Measurements from ENCODE around the gene CTNS. TPM values are rescaled to one million over a fixed set of nuclear protein-coding genes. Genes with fewer than 3 reads are reported as not detected.

CTNS gene
- total and polyA plus RNA-seq, 2 donors from 2014 or later, result 11.9 to 15.7 TPM

DNA sequence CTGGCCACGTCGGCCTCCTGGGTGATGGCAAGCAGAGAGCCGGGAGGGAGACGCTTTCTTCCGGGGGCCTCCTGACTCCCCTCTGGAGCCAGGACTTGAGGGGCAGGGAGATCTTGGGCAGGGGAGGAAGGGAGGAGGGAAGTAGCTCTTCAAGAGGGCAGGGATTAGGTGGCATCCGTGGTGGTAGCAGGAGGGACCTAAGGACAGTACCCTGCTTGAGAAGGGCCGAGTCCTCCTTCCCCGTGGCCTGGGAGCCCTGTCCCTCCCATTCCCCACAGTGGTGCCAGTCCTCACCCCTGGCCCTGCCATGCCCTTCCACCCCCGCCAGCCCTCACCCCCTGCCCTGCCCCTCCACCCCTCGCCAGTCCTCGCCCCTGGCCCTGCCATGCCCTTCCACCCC is 19.2 kb downstream of the CTNS start:
- no peaks in the 10 kb centered on the region for H3K27me3 ChIP-seq (ENCODE audit: control insufficient read depth, insufficient read depth, low read length)
- peaks cover 0 to 6% (median 1%) of the 10 kb centered on the region in 3 donors for H3K4me1 ChIP-seq (ENCODE audit: control insufficient read depth in 2 of 3, insufficient read depth in 2 of 3, low read depth in 1 of 3, low read length in 3 of 3)
- TF ChIP-seq, protein P1, sequence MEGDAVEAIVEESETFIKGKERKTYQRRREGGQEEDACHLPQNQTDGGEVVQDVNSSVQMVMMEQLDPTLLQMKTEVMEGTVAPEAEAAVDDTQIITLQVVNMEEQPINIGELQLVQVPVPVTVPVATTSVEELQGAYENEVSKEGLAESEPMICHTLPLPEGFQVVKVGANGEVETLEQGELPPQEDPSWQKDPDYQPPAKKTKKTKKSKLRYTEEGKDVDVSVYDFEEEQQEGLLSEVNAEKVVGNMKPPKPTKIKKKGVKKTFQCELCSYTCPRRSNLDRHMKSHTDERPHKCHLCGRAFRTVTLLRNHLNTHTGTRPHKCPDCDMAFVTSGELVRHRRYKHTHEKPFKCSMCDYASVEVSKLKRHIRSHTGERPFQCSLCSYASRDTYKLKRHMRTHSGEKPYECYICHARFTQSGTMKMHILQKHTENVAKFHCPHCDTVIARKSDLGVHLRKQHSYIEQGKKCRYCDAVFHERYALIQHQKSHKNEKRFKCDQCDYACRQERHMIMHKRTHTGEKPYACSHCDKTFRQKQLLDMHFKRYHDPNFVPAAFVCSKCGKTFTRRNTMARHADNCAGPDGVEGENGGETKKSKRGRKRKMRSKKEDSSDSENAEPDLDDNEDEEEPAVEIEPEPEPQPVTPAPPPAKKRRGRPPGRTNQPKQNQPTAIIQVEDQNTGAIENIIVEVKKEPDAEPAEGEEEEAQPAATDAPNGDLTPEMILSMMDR (IDR thresholded peaks at IDR 0.05; ENCODE audit: borderline replicate concordance, extremely low read depth, insufficient read depth), result no peak
- no peak for FAIRE-seq
- H3K9me3 ChIP-seq (ENCODE audit: control insufficient read depth in 2 of 3, insufficient read depth in 1 of 3, low read length in 3 of 3), result no peaks in the 10 kb centered on the region
- intact Hi-C loops (cut with DNase I), result no loop called here
- no peak overlapping the region for H3K4me3 ChIP-seq (ENCODE audit: low read length in 3 of 3)
- H3K9ac ChIP-seq (ENCODE audit: low read length in 3 of 3), result no peak overlapping the region
- no peaks in the 10 kb centered on the region for H3K36me3 ChIP-seq (ENCODE audit: control insufficient read depth in 2 of 3, insufficient read depth in 3 of 3, low read length in 3 of 3)
- DNase-seq, result no peak
- no peak overlapping the region for H3K27ac ChIP-seq (ENCODE audit: low read depth in 2 of 2, low read length in 2 of 2)

DNA sequence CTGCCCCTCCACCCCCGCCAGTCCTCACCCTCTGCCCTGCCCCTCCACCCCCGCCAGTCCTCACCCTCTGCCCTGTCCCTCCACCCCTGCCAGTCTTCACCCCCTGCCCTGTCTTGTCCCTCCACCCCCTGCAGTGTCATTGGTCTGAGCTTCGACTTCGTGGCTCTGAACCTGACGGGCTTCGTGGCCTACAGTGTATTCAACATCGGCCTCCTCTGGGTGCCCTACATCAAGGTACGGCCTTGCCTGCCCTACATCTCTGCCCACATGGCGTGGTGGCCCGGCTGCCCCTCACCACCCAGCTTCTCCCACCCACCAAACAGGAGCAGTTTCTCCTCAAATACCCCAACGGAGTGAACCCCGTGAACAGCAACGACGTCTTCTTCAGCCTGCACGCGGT is 19.8 kb downstream of the CTNS start:
- intact Hi-C loops (cut with DNase I), result no loop called here
- Histone ChIP-seq H3K9ac (ENCODE audit: low read length in 3 of 3) (no peak overlapping the region), H3K36me3 (ENCODE audit: control insufficient read depth in 2 of 3, insufficient read depth in 3 of 3, low read length in 3 of 3) (peaks cover 0 to 3% (median 0%) of the 10 kb centered on the region in 3 donors), H3K4me1 (ENCODE audit: control insufficient read depth in 2 of 3, insufficient read depth in 2 of 3, low read depth in 1 of 3, low read length in 3 of 3) (peaks cover 0 to 11% (median 7%) of the 10 kb centered on the region in 3 donors), H3K27me3 (ENCODE audit: control insufficient read depth, insufficient read depth, low read length) (no peaks in the 10 kb centered on the region), H3K27ac (ENCODE audit: low read depth in 2 of 2, low read length in 2 of 2) (no peak overlapping the region), H3K4me3 (ENCODE audit: low read length in 3 of 3) (no peak overlapping the region), H3K9me3 (ENCODE audit: control insufficient read depth in 2 of 3, insufficient read depth in 1 of 3, low read length in 3 of 3) (no peaks in the 10 kb centered on the region)
- TF ChIP-seq, protein P1 (IDR thresholded peaks at IDR 0.05; ENCODE audit: borderline replicate concordance, extremely low read depth, insufficient read depth), result no peak
- DNase-seq, result no peak
- no peak for FAIRE-seq

DNA sequence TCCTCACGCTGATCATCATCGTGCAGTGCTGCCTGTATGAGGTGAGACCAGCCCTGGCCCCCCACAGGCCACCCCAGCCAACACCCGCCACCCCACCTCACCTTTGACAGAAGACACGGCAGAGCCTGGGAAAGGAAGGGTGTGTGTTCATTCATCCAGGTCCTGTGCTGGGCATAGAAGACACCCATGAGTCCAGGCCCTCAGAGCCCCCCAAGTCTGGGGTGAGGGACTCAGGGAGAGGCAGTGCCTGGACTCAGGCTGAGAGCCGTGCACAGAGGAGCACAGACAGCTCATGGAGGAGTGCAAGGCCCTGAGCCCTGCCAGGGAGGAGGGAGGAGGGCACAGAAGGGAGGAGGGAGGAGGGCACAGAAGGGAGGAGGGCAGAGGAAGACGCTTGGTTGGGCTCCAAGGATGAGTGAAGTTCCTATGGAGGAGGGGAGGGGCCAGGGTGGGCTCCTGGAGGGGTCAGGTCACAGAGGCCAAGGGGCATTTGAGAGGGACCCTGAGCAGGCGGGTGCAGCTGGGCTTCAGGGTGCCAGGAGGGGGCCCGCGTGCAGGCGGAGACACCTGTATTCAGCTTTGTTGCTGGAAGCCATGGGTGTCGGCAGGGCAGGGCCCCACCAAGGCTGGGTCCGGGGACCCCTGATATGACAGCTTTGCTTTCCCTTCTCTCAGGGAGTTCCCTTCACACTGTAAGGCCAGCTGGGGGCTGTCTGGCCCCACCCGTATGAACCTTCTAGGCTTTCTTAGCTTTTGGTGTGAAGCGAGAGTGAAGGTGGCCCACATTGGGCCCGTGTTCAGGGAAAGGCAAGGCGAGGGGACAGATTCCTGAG is 20.4 kb downstream of the CTNS start:
- H3K9ac ChIP-seq (ENCODE audit: low read length in 3 of 3), result no peak overlapping the region
- peaks cover 0 to 12% (median 9%) of the 10 kb centered on the region in 3 donors for H3K4me1 ChIP-seq (ENCODE audit: control insufficient read depth in 2 of 3, insufficient read depth in 2 of 3, low read depth in 1 of 3, low read length in 3 of 3)
- TF ChIP-seq, protein P1 (IDR thresholded peaks at IDR 0.05; ENCODE audit: borderline replicate concordance, extremely low read depth, insufficient read depth), result no peak
- peaks cover 0 to 3% (median 0%) of the 10 kb centered on the region in 3 donors for H3K36me3 ChIP-seq (ENCODE audit: control insufficient read depth in 2 of 3, insufficient read depth in 3 of 3, low read length in 3 of 3)
- FAIRE-seq (no peak), DNase-seq (no peak)
- no peak overlapping the region for H3K4me3 ChIP-seq (ENCODE audit: low read length in 3 of 3)
- H3K27me3 ChIP-seq (ENCODE audit: control insufficient read depth, insufficient read depth, low read length), result no peaks in the 10 kb centered on the region
- H3K27ac ChIP-seq (ENCODE audit: low read depth in 2 of 2, low read length in 2 of 2), result no peak overlapping the region
- no peaks in the 10 kb centered on the region for H3K9me3 ChIP-seq (ENCODE audit: control insufficient read depth in 2 of 3, insufficient read depth in 1 of 3, low read length in 3 of 3)
- intact Hi-C loops (cut with DNase I), result no loop called here

All from kidney (tissue), 14 donors.